Vagina (tissue), 2 donors: ENCODE data around the gene MRPL45. TPM values are rescaled to one million over a fixed set of nuclear protein-coding genes. Genes with fewer than 3 reads are reported as not detected.

Experiments
- DNase-seq, 2 donors: peaks; one replicate each; pipeline ENCODE4 v3.0.0-alpha.2; 2017; ENCODE audit errors: extremely low spot score in 2 of 2
- H3K27ac ChIP-seq: fragments of 200-600 bp; sonication (generic); one replicate; pipeline ENCODE4 v1.5.1; 2019
- H3K27me3 ChIP-seq: fragments of 200-600 bp; sonication (generic); one replicate; pipeline ENCODE4 v1.5.1; 2019
- H3K36me3 ChIP-seq, 2 donors: fragments of 200-600 bp; sonication (generic); one replicate each; pipeline ENCODE4 v1.5.1; 2017 to 2019
- H3K4me1 ChIP-seq: fragments of 200-600 bp; sonication (generic); one replicate; pipeline ENCODE4 v1.5.1; 2019
- H3K4me3 ChIP-seq, 2 donors: fragments of 200-600 bp; sonication (generic); 1 replicate in 1 of 2; 2 replicates in 1 of 2; pipeline ENCODE4 v1.5.1; 2016 to 2019
- H3K9me3 ChIP-seq: fragments of 200-600 bp; sonication (generic); one replicate; pipeline ENCODE4 v1.5.1; 2019
- CTCF ChIP-seq, 3 experiments: fragments of 450-650 bp in 2 of 3; fragments of 200-600 bp in 1 of 3; sonication (generic) in 1 of 3; IDR thresholded peaks; one replicate each; pipeline ENCODE4 v1.5.1; 2017 to 2019; ENCODE audit warnings: antibody characterized with exemption in 3 of 3, mild to moderate bottlenecking in 2 of 3, moderate library complexity in 2 of 3
- POLR2A ChIP-seq, 2 donors: fragments of 450-650 bp; IDR thresholded peaks; one replicate each; pipeline ENCODE4 v1.6.1; 2017; ENCODE audit warnings: antibody characterized with exemption in 2 of 2, mild to moderate bottlenecking in 2 of 2, moderate library complexity in 2 of 2
- POLR2AphosphoS5 ChIP-seq, 2 donors: sonication (generic); formaldehyde crosslinking; IDR thresholded peaks; one replicate each; pipeline ENCODE4 v1.9.0; 2017; ENCODE audit warnings: antibody characterized with exemption in 2 of 2, mild to moderate bottlenecking in 2 of 2, low read depth in 1 of 2; ENCODE audit not compliant: insufficient read depth in 1 of 2
- intact Hi-C: fragments of 100-400 bp; cut with DNase I; formaldehyde crosslinking; loops from one replicate; pipeline ENCODE4 v1.15.1; 2023
- total RNA-seq: library from RNA; depleted of rRNA; stranded (reverse); fragments of >200 nt; gene quantifications from one replicate; pipeline ENCODE4 v1.2.3, GENCODE V29; 2016

MRPL45 gene
- total RNA-seq, 1 donor from 2014 or later = 22.1 TPM

GRCh38 chr17:38344420-38344745 lies 47.4 kb downstream of the MRPL45 start:
- no peaks in the 10 kb centered on the region for H3K9me3 ChIP-seq
- H3K36me3 ChIP-seq = no peaks in the 10 kb centered on the region
- TF ChIP-seq POLR2A (IDR thresholded peaks at IDR 0.05) = no peak
- TF ChIP-seq CTCF (IDR thresholded peaks at IDR 0.05) = no peak
- TF ChIP-seq POLR2AphosphoS5 (IDR thresholded peaks at IDR 0.05; ENCODE audit: insufficient read depth in 1 of 2, low read depth in 1 of 2) = no peak
- H3K4me1 ChIP-seq = no peaks in the 10 kb centered on the region
- intact Hi-C loops = no loop called here
- no peak for DNase-seq
- no peak overlapping the region for H3K4me3 ChIP-seq
- H3K27ac ChIP-seq = no peak overlapping the region
- no peaks in the 10 kb centered on the region for H3K27me3 ChIP-seq

- no peak for DNase-seq
- intact Hi-C loops = no loop called here
These were observed 48.8 kb downstream of the MRPL45 start for GRCh38 chr17:38345743-38346142.

GRCh38 chr17:38349097-38349730 lies 52.2 kb downstream of the MRPL45 start:
- H3K4me1 ChIP-seq = peaks cover 20% of the 10 kb centered on the region
- intact Hi-C loops = loop anchor here (2.0 kb wide), 1 partner anchor 62 kb away; no protein-coding TSS in a partner anchor
- TF ChIP-seq POLR2A (IDR thresholded peaks at IDR 0.05) (no peak), CTCF (IDR thresholded peaks at IDR 0.05) (peak; percentile 78 to 85 (median 85)), POLR2AphosphoS5 (IDR thresholded peaks at IDR 0.05; ENCODE audit: insufficient read depth in 1 of 2, low read depth in 1 of 2) (peak in 1 of 2 donors; percentile 38)
- H3K27ac ChIP-seq = no peak overlapping the region
- no peaks in the 10 kb centered on the region for H3K27me3 ChIP-seq
- H3K4me3 ChIP-seq = no peak overlapping the region
- no peaks in the 10 kb centered on the region for H3K36me3 ChIP-seq
- H3K9me3 ChIP-seq = no peaks in the 10 kb centered on the region
- no peak for DNase-seq

More at GRCh38 chr17:38345743-38346142, 48.8 kb downstream of the MRPL45 start:
- Histone ChIP-seq H3K27me3 (no peaks in the 10 kb centered on the region), H3K36me3 (no peaks in the 10 kb centered on the region), H3K27ac (no peak overlapping the region), H3K4me3 (no peak overlapping the region), H3K4me1 (no peaks in the 10 kb centered on the region), H3K9me3 (no peaks in the 10 kb centered on the region)
- TF ChIP-seq POLR2A (IDR thresholded peaks at IDR 0.05) = no peak
- no peak for TF ChIP-seq POLR2AphosphoS5 (IDR thresholded peaks at IDR 0.05; ENCODE audit: insufficient read depth in 1 of 2, low read depth in 1 of 2)
- no peak for TF ChIP-seq CTCF (IDR thresholded peaks at IDR 0.05)

GRCh38 chr17:38350035-38350434 lies 53.1 kb downstream of the MRPL45 start:
- Histone ChIP-seq H3K27ac (no peak overlapping the region), H3K27me3 (no peaks in the 10 kb centered on the region), H3K36me3 (no peaks in the 10 kb centered on the region), H3K4me3 (no peak overlapping the region), H3K4me1 (peaks cover 28% of the 10 kb centered on the region), H3K9me3 (no peaks in the 10 kb centered on the region)
- TF ChIP-seq POLR2A (IDR thresholded peaks at IDR 0.05) (no peak), CTCF (IDR thresholded peaks at IDR 0.05) (no peak), POLR2AphosphoS5 (IDR thresholded peaks at IDR 0.05; ENCODE audit: insufficient read depth in 1 of 2, low read depth in 1 of 2) (no peak)
- intact Hi-C loops = no loop called here
- DNase-seq = no peak

- Histone ChIP-seq H3K4me1 (peaks cover 44% of the 10 kb centered on the region), H3K36me3 (no peaks in the 10 kb centered on the region), H3K4me3 (peak within 1 kb of the TSS; percentile 80 to 99), H3K27me3 (no peaks in the 10 kb centered on the region), H3K9me3 (no peaks in the 10 kb centered on the region), H3K27ac (peak within 1 kb of the TSS; percentile 91)
- TF ChIP-seq POLR2AphosphoS5 (IDR thresholded peaks at IDR 0.05; ENCODE audit: insufficient read depth in 1 of 2, low read depth in 1 of 2) (peak; percentile 66 to 79), POLR2A (IDR thresholded peaks at IDR 0.05) (peak in 1 of 2 donors; percentile 22), CTCF (IDR thresholded peaks at IDR 0.05) (no peak)
- intact Hi-C loops = no loop called here
- DNase-seq = no peak
These were observed 54.6 kb downstream of the MRPL45 start, which contains the start of gene SOCS7 for GRCh38 chr17:38351412-38352222. Gene SOCS7, plus strand, starts transcription at chr17:38351844. Its CDS starts 209 bp downstream, at chr17:38352053.
